Erythroblast (primary cell): ENCODE data around the gene ENTPD2.

Source experiments
- GATA1 ChIP-seq: IDR thresholded peaks from 2 replicates; pipeline ENCODE4 v1.6.1; 2011; ENCODE audit warnings: low read depth, mild to moderate bottlenecking, control low read depth, low read length, moderate library complexity
- POLR2A ChIP-seq: IDR thresholded peaks from 2 replicates; pipeline ENCODE4 v1.6.1; 2011; ENCODE audit warnings: mild to moderate bottlenecking, low read length

DNA sequence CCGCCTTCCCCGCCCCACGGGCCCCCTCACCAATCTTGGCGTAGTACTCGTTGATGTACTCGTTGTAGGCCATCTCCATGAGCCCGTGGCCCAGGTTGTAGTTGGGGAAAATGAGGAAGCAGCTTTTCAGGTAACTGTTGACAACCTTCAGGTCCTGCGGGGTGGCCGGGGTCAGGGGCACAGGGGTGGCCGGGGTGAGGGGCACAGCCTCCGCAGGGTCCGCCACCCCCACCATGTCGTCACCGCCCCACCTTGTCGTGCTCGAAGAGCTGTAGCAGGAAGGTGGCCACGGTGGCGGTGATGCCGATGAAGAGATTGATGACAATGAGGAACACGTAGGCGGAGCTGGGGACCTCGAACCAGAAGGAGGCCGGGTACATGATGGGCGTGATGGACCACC is 42.7 kb downstream of the ENTPD2 start:
- no peak for TF ChIP-seq POLR2A
- TF ChIP-seq GATA1: no peak
